HepG2 (cell line): Measurements from ENCODE around the gene BIRC2. TPM values are rescaled to one million over a fixed set of nuclear protein-coding genes. Genes with fewer than 3 reads are reported as not detected.

Source experiments
- ATAC-seq: fragments of 200-7000 bp; cut with Tn5 transposase; 3 replicates; pipeline ENCODE4 v1.9.1; 2020; ENCODE audit warnings: mild to moderate bottlenecking, moderate library complexity
- BruUV-seq: library from RNA; stranded (reverse); fragments of 400-500 nt; replicated peaks from 2 replicates; lab custom pipeline; 2021; lab: Mats Ljungman, UMichigan
- CTCF ChIA-PET: fragments of 300-600 bp; formaldehyde crosslinking; extraction: SDS; loops from one replicate; lab custom pipeline; 2021; ENCODE audit warnings: low total read pairs, inconsistent platforms, low intra/inter-chr PET ratio; lab: Yijun Ruan, JAX
- POLR2A ChIA-PET: fragments of 350-600 bp; sonication (Branson Sonifier 250); formaldehyde crosslinking; loops from one replicate; lab custom pipeline; 2020; ENCODE audit warnings: antibody characterized with exemption, inconsistent platforms; lab: Yijun Ruan, JAX
- DNase-seq: peaks from one replicate; pipeline ENCODE4 v3.0.0-alpha.2; 2015; ENCODE audit warnings: low spot score
- FAIRE-seq: peaks from 3 replicates; lab custom pipeline; 2011; peaks lifted over from hg19 to GRCh38; lab: Jason Lieb, UNC
- H2AFZ ChIP-seq: one replicate; pipeline ENCODE4 v1.6.1; 2011; ENCODE audit warnings: low read length, inconsistent platforms
- H3K27ac ChIP-seq: fragments of 300-600 bp; 3 replicates; pipeline ENCODE4 v1.8.0; 2011; ENCODE audit warnings: mixed run types, mild to moderate bottlenecking, mixed read lengths, low read length, inconsistent platforms; ENCODE audit not compliant: insufficient read depth; ENCODE audit errors: extremely low read length
- H3K27me3 ChIP-seq, 2 experiments: fragments of 200-600 bp in 1 of 2; 2 replicates in 1 of 2; 3 replicates in 1 of 2; pipeline versions ENCODE4 v1.6.0 to v1.8.0; 2011; ENCODE audit warnings: low read length in 2 of 2, mild to moderate bottlenecking in 2 of 2, moderate library complexity in 2 of 2, inconsistent platforms in 1 of 2; ENCODE audit not compliant: insufficient read depth in 2 of 2, control insufficient read depth in 1 of 2
- H3K36me3 ChIP-seq, 2 experiments: fragments of 200-600 bp in 1 of 2; replicated peaks in 1 of 2; 2 replicates in 1 of 2; 3 replicates in 1 of 2; pipeline versions ENCODE4 v1.5.1 to v1.8.0; 2011; ENCODE audit warnings: low read length in 2 of 2, inconsistent platforms in 1 of 2; ENCODE audit not compliant: insufficient read depth in 2 of 2, control insufficient read depth in 1 of 2
- H3K4me1 ChIP-seq: 2 replicates; pipeline ENCODE4 v1.5.1; 2012; ENCODE audit warnings: low read length, inconsistent platforms; ENCODE audit not compliant: insufficient read depth
- H3K4me2 ChIP-seq: 2 replicates; pipeline ENCODE4 v1.6.0; 2011; ENCODE audit warnings: low read depth, low read length, inconsistent platforms
- H3K4me3 ChIP-seq, 3 experiments: fragments of 200-600 bp in 1 of 3; sonication (generic), shearing (Covaris generic) in 1 of 3; replicated peaks in 1 of 3; 2 replicates each; pipeline ENCODE4 v1.5.1; 2011 to 2016; ENCODE audit warnings: low read length in 3 of 3, inconsistent platforms in 2 of 3, low read depth in 2 of 3, mild to moderate bottlenecking in 2 of 3, control low read depth in 1 of 3, mixed read lengths in 1 of 3; ENCODE audit not compliant: insufficient read depth in 1 of 3
- H3K79me2 ChIP-seq: one replicate; pipeline ENCODE4 v1.6.1; 2011; ENCODE audit warnings: low read length, inconsistent platforms; ENCODE audit not compliant: insufficient read depth
- H3K9ac ChIP-seq: 2 replicates; pipeline ENCODE4 v1.6.0; 2011; ENCODE audit warnings: mild to moderate bottlenecking, low read depth, low read length, inconsistent platforms; ENCODE audit not compliant: insufficient read depth
- H3K9me3 ChIP-seq: 2 replicates; pipeline ENCODE4 v1.5.1; 2012; ENCODE audit warnings: mild to moderate bottlenecking, low read length
- H4K20me1 ChIP-seq: 2 replicates; pipeline ENCODE4 v1.6.0; 2011; ENCODE audit warnings: inconsistent platforms, mild to moderate bottlenecking, low read length, moderate library complexity; ENCODE audit not compliant: insufficient read depth
- CEBPZ ChIP-seq: IDR thresholded peaks from 2 replicates; pipeline ENCODE4 v1.6.1; 2012; ENCODE audit warnings: low read length, improper control_type of control experiment
- GATA4 ChIP-seq: sonication (generic); IDR thresholded peaks from 2 replicates; pipeline ENCODE4 v1.6.1; 2016; ENCODE audit warnings: antibody characterized with exemption, low read depth, borderline replicate concordance
- HIC2 ChIP-seq: sonication (generic); formaldehyde crosslinking; IDR thresholded peaks from 2 replicates; pipeline ENCODE4 v1.9.0; 2022; ENCODE audit warnings: low read depth, missing genetic modification reagents
- NFAT5 ChIP-seq: sonication (generic); formaldehyde crosslinking; IDR thresholded peaks from 2 replicates; pipeline ENCODE4 v1.4.0; 2020; ENCODE audit warnings: missing genetic modification reagents
- NONO ChIP-seq, 2 experiments: fragments of 450-650 bp in 1 of 2; sonication (generic) in 1 of 2; formaldehyde crosslinking in 1 of 2; IDR thresholded peaks in 1 of 2; conservative IDR thresholded peaks in 1 of 2; 2 replicates each; pipeline versions ENCODE4 v1.6.1 to v1.8.0; 2017 to 2022; ENCODE audit warnings: mild to moderate bottlenecking in 1 of 2, missing genetic modification reagents in 1 of 2, moderate library complexity in 1 of 2
- RFX1 ChIP-seq: fragments of 450-650 bp; IDR thresholded peaks from 2 replicates; pipeline ENCODE4 v1.6.1; 2017
- RXRB ChIP-seq: IDR thresholded peaks from 2 replicates; pipeline ENCODE4 v1.6.1; 2016; ENCODE audit warnings: borderline replicate concordance, missing genetic modification reagents, missing compliant biosample characterization
- ZNF3 ChIP-seq: IDR thresholded peaks from 2 replicates; pipeline ENCODE4 v1.7.0; 2017; ENCODE audit warnings: inconsistent platforms
- ZNF562 ChIP-seq: sonication (generic); formaldehyde crosslinking; IDR thresholded peaks from 2 replicates; pipeline ENCODE4 v1.8.0; 2022; ENCODE audit warnings: missing genetic modification reagents, borderline replicate concordance
- WGBS: methylation state at CpG from one replicate; pipeline ENCODE4 v1.1.6; 2017; ENCODE audit warnings: low lambda C conversion rate; 5-methylcytosine and 5-hydroxymethylcytosine counted together
- in situ Hi-C: cut with HindIII; loops from 2 replicates; pipeline ENCODE4 v1.10.0; 2017; ENCODE audit warnings: low pct_unique_long_range_greater_than_20kb; ENCODE audit not compliant: extremely low pct_ligation_motif_present
- intact Hi-C: fragments of 100-400 bp; cut with micrococcal nuclease; formaldehyde crosslinking; loops from one replicate; pipeline ENCODE4 v1.10.0; 2022; ENCODE audit not compliant: unreplicated experiment
- polyA plus RNA-seq, 8 experiments: library from polyadenylated mRNA; depleted of rRNA in 3 of 8; stranded (reverse) in 7 of 8; unstranded in 1 of 8; fragments of >200 nt; fragmentation: Illumina TruSeq in 4 of 8; extraction: Trizol in 4 of 8; gene quantifications; 2 replicates each; pipeline versions ENCODE4 v1.2.1 to v1.2.3, GENCODE V29; 2011 to 2016; ENCODE audit warnings: low read depth in 4 of 8, missing spikeins in 1 of 8, mixed read lengths in 1 of 8; ENCODE audit not compliant: insufficient read depth in 1 of 8
- total RNA-seq, 5 experiments: library from RNA; depleted of rRNA; stranded (reverse); fragments of >200 nt; fragmentation: Illumina TruSeq; extraction: Trizol; gene quantifications; 2 replicates each; pipeline ENCODE4 v1.2.3, GENCODE V29; 2016; ENCODE audit warnings: low read depth in 1 of 5
- TF ChIP-seq, protein P1 (sequence below): sonication (generic); formaldehyde crosslinking; IDR thresholded peaks from 2 replicates; pipeline ENCODE4 v1.4.0; 2020; ENCODE audit warnings: missing genetic modification reagents
- TF ChIP-seq, protein P2 (sequence below): sonication (generic); formaldehyde crosslinking; IDR thresholded peaks from 2 replicates; pipeline ENCODE4 v1.4.0; 2020; ENCODE audit warnings: missing genetic modification reagents, mild to moderate bottlenecking, borderline replicate concordance

The BIRC2 gene
- total and polyA plus RNA-seq, 2 of the 13 experiments (the other 11 are each of a cell fraction or from before 2014, with no cell fraction given), result 61.7 to 62.2 TPM

GRCh38 chr11:102382384-102382783, 35.4 kb downstream of the BIRC2 start:
- 100% methylated on average over 3 of the region's 3 CpGs for WGBS
- in situ Hi-C loops, result no loop called here
- CTCF ChIA-PET, result no interaction called here
- no peak for TF ChIP-seq GATA4
- TF ChIP-seq RFX1, result no peak
- TF ChIP-seq, protein P1, sequence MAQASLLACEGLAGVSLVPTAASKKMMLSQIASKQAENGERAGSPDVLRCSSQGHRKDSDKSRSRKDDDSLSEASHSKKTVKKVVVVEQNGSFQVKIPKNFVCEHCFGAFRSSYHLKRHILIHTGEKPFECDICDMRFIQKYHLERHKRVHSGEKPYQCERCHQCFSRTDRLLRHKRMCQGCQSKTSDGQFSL (CRISPR knock-in tag), result no peak
- no peak for TF ChIP-seq NFAT5
- TF ChIP-seq ZNF3 (CRISPR knock-in tag), result no peak
- no peak for TF ChIP-seq ZNF562 (CRISPR knock-in tag)
- TF ChIP-seq, protein P2, sequence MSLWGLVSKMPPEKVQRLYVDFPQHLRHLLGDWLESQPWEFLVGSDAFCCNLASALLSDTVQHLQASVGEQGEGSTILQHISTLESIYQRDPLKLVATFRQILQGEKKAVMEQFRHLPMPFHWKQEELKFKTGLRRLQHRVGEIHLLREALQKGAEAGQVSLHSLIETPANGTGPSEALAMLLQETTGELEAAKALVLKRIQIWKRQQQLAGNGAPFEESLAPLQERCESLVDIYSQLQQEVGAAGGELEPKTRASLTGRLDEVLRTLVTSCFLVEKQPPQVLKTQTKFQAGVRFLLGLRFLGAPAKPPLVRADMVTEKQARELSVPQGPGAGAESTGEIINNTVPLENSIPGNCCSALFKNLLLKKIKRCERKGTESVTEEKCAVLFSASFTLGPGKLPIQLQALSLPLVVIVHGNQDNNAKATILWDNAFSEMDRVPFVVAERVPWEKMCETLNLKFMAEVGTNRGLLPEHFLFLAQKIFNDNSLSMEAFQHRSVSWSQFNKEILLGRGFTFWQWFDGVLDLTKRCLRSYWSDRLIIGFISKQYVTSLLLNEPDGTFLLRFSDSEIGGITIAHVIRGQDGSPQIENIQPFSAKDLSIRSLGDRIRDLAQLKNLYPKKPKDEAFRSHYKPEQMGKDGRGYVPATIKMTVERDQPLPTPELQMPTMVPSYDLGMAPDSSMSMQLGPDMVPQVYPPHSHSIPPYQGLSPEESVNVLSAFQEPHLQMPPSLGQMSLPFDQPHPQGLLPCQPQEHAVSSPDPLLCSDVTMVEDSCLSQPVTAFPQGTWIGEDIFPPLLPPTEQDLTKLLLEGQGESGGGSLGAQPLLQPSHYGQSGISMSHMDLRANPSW, result no peak
- TF ChIP-seq NONO (IDR thresholded peaks at IDR 0.05), result no peak
- TF ChIP-seq NONO (CRISPR knock-in tag; conservative IDR thresholded peaks at IDR 0.05), result no peak
- TF ChIP-seq CEBPZ, result no peak
- no peak for TF ChIP-seq RXRB
- no peak for TF ChIP-seq HIC2 (CRISPR knock-in tag)

More at GRCh38 chr11:102382384-102382783, 35.4 kb downstream of the BIRC2 start:
- Histone ChIP-seq H2AFZ (no peak overlapping the region), H3K79me2 (no peaks in the 10 kb centered on the region), H3K27ac (no peak overlapping the region), H3K4me1 (no peaks in the 10 kb centered on the region), H4K20me1 (no peaks in the 10 kb centered on the region), H3K4me3 (no peak overlapping the region), H3K9me3 (no peaks in the 10 kb centered on the region), H3K36me3 (peaks cover 6 to 51% of the 10 kb centered on the region in 2 experiments), H3K9ac (no peak overlapping the region), H3K4me2 (no peak overlapping the region), H3K27me3 (no peaks in the 10 kb centered on the region)
- POLR2A ChIA-PET, result no interaction called here
- no TSS peak for BruUV-seq
- ATAC-seq (no peak), FAIRE-seq (no peak), DNase-seq (no peak)
- intact Hi-C loops, result no loop called here
